GM18520 (cell line): ENCODE measurements around the gene VPS13D.

ENCODE experiments used
- ATAC-seq: cut with Tn5 transposase; IDR thresholded peaks from one replicate; pipeline ENCODE4 v1.9.1; 2021; ENCODE audit not compliant: unreplicated experiment

Gene VPS13D

DNA sequence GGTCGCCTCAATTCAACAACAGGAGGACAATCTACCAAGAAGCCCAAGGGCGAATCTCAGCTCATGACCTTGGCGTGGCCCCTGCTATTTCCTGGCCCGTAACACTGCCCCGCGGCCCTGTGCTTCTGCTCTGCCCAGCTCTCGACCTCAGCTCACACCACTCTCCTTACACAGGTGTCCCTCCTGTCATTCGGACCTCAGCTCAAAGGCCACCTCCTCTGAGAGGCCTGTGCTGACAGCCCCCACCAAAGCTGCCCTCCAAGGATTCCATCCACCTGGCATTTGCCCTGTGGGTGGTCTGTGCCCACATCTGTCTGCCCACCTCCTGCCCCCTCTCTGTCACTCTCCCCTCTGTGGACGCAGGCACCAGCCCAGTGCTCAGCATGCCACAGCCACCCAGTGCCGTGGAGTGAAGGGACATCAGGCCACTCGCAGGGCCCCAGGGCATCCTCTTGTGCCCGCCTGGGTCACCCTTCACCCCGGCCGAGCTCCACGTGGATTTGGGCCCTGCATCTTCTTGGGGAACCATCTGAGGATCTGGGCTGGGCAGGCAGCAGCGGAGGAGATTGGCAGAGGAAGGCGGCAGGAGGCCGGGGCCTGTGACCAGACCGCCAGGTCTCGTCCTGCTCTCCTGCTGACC, 317.9 kb downstream of the VPS13D start:
- no peak for ATAC-seq

DNA sequence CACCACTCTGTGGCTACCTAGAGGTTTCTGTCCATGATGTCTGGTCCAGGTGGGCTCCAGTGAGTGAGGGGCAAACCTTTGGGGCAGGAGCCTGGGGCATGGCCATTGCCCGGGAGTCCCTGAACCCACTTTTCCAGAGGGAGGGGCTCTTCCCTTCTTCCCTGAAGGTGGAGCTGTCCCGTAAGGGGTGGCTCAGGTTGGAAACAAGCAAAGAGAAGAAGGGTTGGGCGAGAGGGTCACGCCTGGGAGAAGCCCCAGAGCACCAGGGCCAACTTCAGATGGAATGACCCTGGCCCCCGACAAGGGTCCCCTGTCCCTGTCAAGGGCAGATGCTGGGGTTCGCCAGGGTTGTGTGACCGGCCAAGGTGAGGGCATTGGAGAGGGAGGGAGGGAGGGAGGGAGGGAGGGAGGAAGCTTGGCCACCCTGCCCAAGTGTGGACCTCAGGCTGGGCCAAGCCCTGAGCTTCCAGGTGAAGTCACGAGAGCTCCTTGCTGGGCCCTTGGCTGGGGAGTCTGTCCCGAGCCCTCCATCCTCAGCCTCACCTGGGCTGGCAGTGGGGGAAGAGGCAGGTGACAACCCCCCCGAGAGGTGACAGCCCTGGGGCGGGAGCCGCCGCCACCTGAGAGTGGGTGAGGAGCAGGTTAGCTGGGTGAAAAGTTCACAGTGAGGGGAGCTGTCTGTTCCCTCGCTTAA, 318.6 kb downstream of the VPS13D start:
- ATAC-seq = no peak

DNA sequence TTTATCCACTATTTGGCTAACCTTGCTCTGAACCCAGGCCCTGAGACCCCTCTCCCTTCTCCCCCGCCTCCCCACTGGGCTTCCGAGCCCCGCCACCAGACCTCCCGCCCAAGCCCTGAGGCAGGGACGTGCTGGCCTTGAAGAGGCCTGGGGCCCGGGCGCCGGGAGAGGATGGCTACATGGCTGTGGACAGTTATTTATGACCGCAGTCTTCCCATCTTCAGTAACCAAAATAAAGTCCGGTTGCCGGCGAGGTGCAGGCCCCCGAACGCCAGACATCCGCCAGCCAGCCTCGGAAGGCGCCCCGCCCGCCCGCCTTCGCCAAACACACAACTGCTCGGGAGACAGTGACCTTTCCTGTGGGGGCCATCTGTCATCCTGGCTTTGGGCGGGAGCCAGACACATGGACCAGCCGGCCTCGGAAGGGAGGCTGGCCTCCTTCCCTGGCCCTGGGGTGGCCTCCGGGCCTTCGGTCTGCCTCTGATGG, 319.2 kb downstream of the VPS13D start:
- no peak for ATAC-seq

DNA sequence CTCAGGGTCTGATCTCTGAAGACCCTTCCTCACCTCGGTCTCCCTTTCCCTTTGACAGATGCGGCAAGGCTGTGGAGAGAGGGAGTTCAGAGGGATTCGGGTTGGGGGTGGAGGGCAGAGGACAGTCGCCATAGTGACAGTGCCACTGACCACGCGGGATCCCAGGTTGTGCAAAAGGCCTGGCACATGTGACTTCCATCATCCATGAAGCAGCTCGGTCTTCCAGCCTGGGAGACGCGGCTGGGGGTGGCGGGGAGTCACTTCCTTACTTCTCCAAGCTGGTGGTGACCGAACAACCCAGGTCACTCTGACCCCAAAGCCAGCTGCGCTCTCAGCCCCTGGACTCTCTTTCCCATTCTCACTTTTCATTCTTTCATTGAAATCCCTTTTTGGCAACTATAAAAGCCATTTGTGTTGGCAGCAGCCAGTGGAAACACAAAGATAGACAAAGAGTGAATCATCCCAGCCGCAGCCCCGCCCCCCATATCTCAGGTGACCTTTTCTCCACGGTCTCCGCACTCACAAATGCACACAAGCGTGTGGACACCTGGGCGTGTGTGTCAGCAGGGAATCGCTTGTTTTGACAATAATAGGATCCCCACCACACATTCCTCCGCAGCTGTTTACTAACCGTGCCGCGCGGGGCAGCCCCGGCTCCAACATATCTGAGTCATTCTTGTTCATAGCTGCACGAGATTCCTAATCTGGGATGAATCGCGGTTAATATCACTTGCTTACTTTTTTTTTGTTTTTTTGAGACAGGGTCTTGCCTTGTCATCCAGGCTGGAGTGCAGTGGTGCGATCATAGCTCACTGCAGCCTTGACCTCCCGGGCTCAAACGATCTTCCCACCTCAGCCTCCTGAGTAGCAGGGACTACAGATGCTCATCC, 319.9 kb downstream of the VPS13D start:
- no peak for ATAC-seq

DNA sequence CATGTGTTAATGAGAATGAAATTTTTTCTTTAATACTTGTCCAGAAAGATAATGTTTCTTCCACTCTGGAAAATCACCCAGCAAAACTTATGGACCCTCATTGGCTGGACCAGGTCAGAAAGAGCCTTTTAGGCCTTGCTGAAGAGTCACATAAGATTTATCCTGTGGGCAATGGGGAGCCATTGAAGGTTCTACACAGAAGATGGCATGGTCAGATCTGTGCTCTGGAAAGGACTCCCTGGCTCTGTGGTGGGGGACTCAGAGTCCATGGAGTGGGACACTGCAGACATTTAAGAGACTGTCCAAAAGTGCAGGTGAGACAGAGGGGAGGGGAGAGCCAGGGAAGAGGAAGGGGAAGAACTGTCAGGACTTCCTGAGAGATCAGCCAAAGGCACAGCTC, 321.8 kb downstream of the VPS13D start:
- no peak for ATAC-seq

DNA sequence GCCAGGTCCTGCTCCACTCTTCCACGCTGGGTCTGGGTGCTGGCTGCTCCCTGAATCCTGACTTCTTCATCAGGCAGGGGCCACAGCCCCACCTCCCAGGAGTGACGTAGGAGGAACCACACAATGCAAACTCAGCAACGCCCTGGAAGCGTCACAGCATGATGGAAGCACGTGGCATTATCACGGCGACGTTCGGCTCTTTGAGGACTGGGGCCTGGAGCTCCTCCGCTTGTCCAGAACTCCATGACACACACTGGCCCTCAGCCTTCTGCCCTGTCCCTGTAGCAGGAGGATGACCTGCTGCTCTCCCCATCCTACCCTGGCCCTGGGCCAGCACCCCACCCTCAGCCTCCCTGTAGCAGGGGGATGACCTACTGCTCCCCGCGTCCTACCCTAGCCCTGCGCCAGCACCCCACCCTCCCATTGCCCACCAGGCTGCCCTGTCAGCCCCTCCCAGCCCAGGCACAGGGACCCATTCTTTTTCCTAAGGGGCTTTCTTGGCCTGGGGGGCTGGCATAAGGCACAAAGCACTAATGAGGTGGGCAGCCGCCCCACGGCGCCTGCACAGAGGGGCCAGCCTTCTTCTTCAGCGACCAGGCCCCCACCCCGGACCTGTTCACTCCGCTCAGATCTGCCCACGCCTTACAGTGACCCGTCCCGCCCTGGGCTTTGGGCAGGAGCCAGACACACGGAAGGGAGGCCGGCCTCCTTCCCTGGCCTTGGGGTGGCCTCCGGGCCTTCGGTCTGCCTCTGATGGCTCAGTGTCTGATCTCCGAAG, 322.5 kb downstream of the VPS13D start:
- no peak for ATAC-seq

DNA sequence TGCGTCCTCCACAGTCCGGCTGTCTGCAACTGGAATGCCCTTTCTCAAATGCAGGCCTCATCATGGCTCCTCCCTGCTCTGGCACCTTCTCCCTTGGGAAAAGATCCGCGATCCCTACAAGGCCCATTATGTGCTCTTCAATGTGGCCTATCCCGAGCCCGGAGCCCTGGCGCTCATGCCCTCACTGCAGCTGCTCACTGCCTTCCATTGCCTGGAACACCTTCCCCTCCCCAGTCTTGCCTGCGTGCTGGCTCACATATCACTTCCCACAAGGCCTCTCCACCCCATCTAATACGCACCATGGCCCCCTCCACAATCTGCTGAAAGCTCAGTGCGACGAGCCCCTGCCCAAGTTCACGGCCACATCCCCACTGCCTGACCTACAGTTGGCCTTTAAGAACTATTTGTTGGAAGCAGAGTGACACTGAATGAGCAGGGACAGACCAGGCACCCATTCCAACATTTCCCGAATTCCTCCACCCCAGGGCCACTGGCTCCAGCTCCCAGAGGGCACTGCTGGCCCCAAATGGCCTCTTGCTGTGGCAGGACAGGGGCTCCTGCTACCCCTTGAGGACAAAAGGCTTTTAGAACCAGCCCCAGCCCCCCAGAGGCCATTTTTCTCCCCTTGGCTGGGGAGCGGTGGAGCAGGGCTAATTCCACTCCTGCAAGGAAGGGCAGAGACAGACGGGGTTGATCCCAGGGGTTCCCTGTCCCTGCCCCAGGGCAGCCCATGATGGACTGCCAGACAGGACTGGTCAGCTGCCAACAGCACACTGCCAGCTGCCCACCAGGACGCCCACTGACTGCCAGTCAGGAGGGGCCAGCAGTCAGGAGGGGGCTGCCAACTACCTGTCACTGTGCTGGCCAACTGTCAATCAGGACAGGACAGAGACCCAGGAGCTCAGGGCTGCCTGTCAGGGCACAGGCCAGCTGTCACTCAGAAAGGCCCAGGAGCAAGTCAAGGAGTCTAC, 323.4 kb downstream of the VPS13D start:
- ATAC-seq = no peak

DNA sequence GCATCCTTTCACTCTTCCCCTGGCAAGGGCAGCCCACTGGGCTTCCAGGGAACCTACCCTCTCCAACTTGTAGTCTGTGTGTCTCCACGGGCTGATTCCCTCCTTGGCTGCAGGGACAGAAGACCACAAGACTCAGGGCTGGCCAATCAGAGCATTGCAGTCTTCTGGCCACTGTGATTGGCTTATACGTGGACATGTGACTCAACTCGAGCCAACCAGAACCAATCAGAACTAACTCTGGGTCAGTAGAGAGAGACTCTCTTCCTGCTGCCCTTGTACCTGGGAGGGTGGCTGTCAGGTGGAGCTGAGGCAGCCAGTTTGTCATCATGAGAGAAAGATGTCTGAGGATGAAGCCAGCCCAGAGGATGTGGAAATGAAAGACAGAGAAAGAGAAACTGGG, 324.1 kb downstream of the VPS13D start:
- ATAC-seq = no peak

DNA sequence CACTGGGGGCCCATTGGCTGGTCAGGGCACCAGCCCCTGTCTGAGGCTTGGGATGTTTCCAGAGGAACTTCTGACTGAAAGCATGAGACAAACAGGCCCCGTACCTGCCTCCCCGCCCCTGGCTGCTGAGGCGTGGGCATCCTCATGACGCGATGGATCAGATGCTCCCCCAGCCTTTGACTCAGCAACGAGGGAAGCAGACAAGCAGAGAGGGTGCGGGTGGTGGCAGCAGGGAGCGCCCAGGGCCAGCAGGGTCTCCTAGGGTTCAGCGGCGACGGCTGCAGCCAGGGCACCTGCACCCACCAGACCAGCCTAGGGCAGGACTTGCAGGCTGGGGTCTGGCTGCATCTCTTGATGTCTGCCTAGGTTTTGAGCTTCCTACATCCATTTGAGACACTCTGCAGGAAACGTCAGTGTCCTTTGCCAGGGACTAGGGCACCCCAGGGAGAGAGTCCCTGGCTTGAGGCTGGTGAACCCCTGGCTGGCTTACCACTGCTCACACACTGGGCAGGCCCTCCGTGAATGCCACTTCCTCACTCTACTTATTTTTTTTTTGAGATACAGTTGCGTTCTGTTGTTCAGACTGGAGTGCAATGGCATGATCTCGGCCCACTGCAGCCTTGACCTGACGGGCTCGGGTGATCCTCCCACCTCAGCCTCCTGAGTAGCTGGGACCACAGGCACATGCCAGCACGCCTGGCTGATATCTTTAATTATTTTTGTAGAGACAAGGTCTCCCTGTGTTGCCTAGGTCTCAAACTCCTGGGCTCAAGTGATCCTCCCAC, 324.9 kb downstream of the VPS13D start:
- no peak for ATAC-seq

DNA sequence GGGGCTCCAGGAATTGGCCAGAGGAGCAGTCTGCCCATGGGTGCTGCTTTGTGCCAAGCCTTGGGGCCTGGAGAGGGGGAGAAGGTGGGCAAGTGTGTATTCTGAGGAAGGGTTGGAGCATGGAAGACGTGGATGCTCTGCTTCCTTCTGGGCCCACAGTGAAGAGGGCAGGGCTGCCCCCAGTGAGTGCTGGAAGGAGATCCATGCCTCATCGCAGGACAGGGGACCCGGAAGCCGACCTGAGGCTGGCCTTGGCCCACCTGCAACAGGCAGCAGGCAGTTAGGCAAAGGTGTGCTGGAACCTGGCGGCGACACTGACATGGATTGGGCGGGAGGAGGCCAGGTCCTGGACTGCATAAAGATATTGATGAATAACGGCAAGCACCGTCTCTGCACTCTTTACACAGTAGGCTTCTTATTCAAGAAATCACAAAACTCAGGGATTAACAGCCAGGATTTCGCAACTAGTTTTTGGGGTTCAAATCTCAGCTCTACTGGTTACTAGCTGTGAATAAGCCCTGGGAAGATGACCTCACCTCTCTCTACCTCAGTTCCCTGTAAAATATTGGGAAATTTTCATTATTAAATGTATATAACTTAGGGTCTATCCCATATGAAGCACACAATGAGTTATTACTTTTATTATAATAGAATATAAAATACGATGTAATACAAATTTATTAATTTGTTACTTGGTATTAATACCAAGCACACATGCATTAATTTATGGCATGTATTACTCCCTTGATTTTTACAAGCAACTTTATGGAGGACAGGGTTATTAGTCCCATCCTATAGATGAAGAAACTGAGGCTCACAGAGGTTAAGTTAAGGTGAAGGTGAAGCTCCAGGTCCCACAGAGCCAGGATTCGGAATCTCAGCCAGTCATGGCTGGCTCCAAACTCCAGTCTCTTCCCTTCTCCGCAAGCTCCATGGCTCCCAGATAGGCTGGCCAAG, 325.9 kb downstream of the VPS13D start:
- ATAC-seq = no peak

DNA sequence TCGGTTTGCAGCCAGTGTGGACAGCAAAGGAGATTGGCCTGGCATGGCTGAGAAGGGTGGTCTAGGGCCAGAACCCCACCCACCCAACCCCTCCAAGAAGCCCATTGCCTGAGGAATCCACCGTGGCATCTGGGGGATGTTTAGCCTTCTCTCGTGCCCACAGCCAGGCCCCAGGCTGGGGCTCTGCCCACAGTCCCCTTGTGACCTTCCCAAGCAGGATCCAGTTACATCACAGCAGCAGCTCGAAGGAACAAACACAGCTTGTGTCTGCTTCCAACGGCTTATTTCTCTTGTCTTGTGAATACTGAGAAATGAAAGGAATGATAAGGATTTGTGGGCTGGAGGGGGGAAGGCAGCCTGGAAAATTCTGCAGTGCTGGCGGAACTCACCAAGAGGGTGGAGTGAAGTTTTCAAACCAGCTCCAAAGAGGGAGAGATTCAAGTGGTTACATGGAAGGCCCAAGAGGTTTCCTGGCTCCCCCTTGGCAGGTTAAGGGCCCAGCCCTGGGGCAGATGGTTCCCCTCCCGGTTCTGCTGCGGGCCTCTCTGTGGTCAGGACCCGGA, 326.6 kb downstream of the VPS13D start:
- no peak for ATAC-seq

DNA sequence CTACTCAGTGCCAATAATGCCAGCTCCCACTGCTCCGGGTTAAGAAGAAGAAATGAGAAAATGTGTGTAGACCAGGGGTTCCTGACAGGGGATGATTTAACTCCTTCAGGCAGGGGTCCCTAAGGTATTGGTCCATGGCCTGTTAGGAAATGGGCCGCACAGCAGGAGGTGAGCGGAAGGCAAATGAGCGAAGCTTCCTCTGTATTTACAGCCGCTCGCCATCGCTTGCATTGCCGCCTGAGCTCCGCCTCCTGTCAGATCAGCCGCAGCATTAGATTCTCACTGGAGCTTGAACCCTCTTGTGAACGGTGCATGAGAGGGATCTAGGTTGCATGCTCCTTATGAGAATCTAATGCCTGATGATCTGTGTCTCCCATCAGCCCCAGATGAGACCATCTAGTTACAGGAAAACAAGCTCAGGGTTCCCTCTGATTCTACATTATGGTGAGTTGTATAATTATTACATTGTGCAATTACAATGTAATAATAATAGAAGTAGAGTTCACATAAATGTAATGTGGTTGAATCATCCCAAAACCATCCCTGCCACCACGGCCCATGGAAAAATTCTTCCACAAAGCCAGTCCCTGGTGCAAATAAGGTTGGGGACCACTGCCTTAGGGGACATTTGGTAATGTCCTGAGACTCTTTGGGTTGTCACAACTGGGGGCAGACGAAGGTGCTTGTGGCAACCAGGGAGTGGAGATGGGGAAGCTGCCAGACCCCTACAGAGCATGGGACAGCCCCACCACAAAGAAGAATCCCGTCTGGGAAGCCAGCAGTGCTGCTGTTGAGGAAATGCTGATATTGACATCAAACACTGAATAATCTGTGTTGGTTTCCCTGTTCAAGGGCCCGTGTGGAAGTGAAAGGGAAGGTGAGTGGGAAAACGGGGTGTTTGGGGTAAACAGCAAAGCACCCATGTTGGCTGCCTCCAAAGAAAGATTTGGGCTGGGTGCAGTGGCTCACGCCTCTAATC, 327.4 kb downstream of the VPS13D start:
- ATAC-seq = no peak

DNA sequence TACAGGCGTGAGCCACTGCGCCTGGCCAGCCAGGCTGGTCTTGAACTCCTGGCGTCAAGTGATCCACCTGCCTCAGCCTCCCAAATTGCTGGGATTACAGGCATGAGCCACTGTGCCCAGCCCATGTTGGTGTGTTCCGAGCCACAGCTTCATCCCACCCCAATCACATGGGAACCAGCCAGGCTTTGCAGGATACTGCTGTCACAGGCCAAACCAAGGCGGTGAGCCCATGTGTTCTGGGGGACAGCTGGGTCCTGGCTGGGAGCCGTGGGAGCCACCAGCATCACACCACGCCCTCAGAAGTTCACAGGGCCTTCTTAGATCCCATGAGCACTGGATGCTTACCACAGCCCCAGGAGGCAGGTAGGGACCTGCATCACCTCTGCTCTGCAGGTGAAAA, 331.3 kb downstream of the VPS13D start:
- ATAC-seq = no peak
